Hematopoietic multipotent progenitor cell treated with erythropoietin and hydrocortisone succinate and interleukin-3 and kit ligand, for 4 days (in vitro differentiated cells): Measurements from ENCODE around the gene COPB2.
A peak's percentile ranks its signal among the peaks of the same experiment; 100 is the strongest.
"Not testable (repeated sequence)": the region's sequence is repeated elsewhere in the genome, so short reads cannot be mapped to it uniquely, and the experiment has no call there.

ENCODE experiments used
- DNase-seq: peaks from one replicate; pipeline ENCODE4 v3.0.0-alpha.2; 2015

The COPB2 gene

GRCh38 chr3:139389552-139390368 is at the start of gene COPB2:
Gene COPB2, minus strand, starts transcription at chr3:139389647. Its CDS starts 97 bp downstream, at chr3:139389550.
- peak; percentile 99 for DNase-seq

GRCh38 chr3:139434764-139435307 is 45.4 kb upstream of the COPB2 start:
- DNase-seq: no peak

- no peak for DNase-seq
These were observed 44.8 kb upstream of the COPB2 start for GRCh38 chr3:139434228-139434627.

- no peak for DNase-seq
These were observed 43.6 kb upstream of the COPB2 start for GRCh38 chr3:139433089-139433488.

- no peak for DNase-seq
These were observed 41.0 kb upstream of the COPB2 start for GRCh38 chr3:139430493-139430892.

- peak; percentile 92 for DNase-seq
These were observed 38.0 kb upstream of the COPB2 start for GRCh38 chr3:139427283-139428060.

GRCh38 chr3:139425745-139426400 is 36.4 kb upstream of the COPB2 start:
- DNase-seq: no peak

- no peak for DNase-seq
These were observed 33.8 kb upstream of the COPB2 start for GRCh38 chr3:139423232-139423631.

GRCh38 chr3:139421460-139421859 is 32.0 kb upstream of the COPB2 start:
- peak; percentile 60 for DNase-seq

GRCh38 chr3:139421040-139421439 is 31.6 kb upstream of the COPB2 start:
- DNase-seq: no peak

- no peak for DNase-seq
These were observed 28.7 kb upstream of the COPB2 start for GRCh38 chr3:139418144-139418543.

GRCh38 chr3:139416275-139416674 is 26.8 kb upstream of the COPB2 start:
- DNase-seq: no peak

GRCh38 chr3:139414608-139415224 is 25.3 kb upstream of the COPB2 start:
- DNase-seq: no peak

GRCh38 chr3:139412891-139413290 is 23.4 kb upstream of the COPB2 start:
- not testable (repeated sequence) for DNase-seq

GRCh38 chr3:139401155-139401554 is 11.7 kb upstream of the COPB2 start:
- not testable (repeated sequence) for DNase-seq

GRCh38 chr3:139396707-139397106 is 7.3 kb upstream of the COPB2 start:
- no peak for DNase-seq

GRCh38 chr3:139394116-139394515 is 4.7 kb upstream of the COPB2 start:
- peak; percentile 71 for DNase-seq

GRCh38 chr3:139388821-139389551 is 461 bp downstream of the COPB2 start:
- peak; percentile 50 for DNase-seq

GRCh38 chr3:139388077-139388476 is 1.4 kb downstream of the COPB2 start:
- DNase-seq: no peak

- not testable (repeated sequence) for DNase-seq
These were observed 7.2 kb downstream of the COPB2 start for GRCh38 chr3:139382291-139382690.

GRCh38 chr3:139380575-139380974 is 8.9 kb downstream of the COPB2 start:
- no peak for DNase-seq
